ENCODE results near the gene PRKAG2. TPM values are rescaled to one million over a fixed set of nuclear protein-coding genes. Genes with fewer than 3 reads are reported as not detected.
A peak's percentile ranks its signal among the peaks of the same experiment; 100 is the strongest.
"Not testable (repeated sequence)": the region's sequence is repeated elsewhere in the genome, so short reads cannot be mapped to it uniquely, and the experiment has no call there.

The PRKAG2 gene
- total RNA-seq, 1 donor from 2014 or later: 20.8 TPM

- H3K4me3 ChIP-seq (ENCODE audit: low read depth, low read length): peak overlapping the region; percentile 68
- DNase-seq (ENCODE audit: low read depth): no peak
- TF ChIP-seq, protein P1, sequence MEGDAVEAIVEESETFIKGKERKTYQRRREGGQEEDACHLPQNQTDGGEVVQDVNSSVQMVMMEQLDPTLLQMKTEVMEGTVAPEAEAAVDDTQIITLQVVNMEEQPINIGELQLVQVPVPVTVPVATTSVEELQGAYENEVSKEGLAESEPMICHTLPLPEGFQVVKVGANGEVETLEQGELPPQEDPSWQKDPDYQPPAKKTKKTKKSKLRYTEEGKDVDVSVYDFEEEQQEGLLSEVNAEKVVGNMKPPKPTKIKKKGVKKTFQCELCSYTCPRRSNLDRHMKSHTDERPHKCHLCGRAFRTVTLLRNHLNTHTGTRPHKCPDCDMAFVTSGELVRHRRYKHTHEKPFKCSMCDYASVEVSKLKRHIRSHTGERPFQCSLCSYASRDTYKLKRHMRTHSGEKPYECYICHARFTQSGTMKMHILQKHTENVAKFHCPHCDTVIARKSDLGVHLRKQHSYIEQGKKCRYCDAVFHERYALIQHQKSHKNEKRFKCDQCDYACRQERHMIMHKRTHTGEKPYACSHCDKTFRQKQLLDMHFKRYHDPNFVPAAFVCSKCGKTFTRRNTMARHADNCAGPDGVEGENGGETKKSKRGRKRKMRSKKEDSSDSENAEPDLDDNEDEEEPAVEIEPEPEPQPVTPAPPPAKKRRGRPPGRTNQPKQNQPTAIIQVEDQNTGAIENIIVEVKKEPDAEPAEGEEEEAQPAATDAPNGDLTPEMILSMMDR (conservative IDR thresholded peaks at IDR 0.05; ENCODE audit: low read depth, low read length): no peak
These were observed 356.3 kb downstream of the PRKAG2 start for GRCh38 chr7:151520419-151521261.

DNA sequence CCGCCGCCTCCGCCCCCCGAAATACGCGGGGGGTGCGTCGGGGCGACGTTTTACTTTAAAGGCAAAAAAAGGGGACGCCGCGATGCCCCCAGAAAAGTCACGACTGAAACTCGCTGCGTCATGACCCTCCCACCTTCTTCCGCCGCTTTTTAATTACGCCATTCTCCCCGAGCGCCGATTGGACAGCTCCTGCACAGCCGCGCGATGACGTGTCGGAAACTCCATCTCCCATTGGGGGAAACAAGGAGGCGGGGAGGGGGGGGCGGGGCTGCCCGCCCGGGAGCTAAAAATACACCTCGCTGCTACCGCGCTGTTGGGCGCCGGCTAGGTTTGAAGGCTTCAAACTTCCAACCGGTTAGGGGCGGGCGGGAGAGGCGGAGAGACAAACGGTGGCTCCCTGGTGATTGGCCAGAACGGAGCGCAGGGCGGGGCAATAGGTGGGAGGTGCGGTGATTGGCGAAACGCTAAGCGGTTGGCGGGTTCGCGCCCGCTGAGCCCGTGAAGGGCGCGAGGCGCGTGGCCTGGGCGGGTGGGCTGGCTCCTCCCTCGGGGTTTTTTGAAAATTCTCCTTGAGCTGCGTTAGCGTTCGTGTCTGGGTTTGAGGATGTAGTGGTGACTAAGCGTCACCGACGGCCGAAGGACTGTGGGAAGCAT, 357.0 kb downstream of the PRKAG2 start, which contains the start of gene RHEB:
RHEB (minus strand) TSS at position 131 of the 654 bp plus-strand sequence. CDS start 384 bp downstream, outside the sequence.
- TF ChIP-seq, protein P1 (conservative IDR thresholded peaks at IDR 0.05; ENCODE audit: low read depth, low read length): no peak
- peak; percentile 92 for DNase-seq (ENCODE audit: low read depth)

GRCh38 chr7:151518947-151519764, 357.8 kb downstream of the PRKAG2 start:
- H3K4me3 ChIP-seq (ENCODE audit: low read depth, low read length): peak overlapping the region; percentile 92
- not testable (repeated sequence) for DNase-seq (ENCODE audit: low read depth)

More for the DNA sequence above, 357.0 kb downstream of the PRKAG2 start, which contains the start of gene RHEB:
- H3K4me3 ChIP-seq (ENCODE audit: low read depth, low read length): peak within 1 kb of the TSS; percentile 92

GRCh38 chr7:151518105-151518946, 358.6 kb downstream of the PRKAG2 start:
- TF ChIP-seq, protein P1 (conservative IDR thresholded peaks at IDR 0.05; ENCODE audit: low read depth, low read length): peak; percentile 4
- H3K4me3 ChIP-seq (ENCODE audit: low read depth, low read length): peak overlapping the region; percentile 92
- DNase-seq (ENCODE audit: low read depth): no peak

GRCh38 chr7:151517601-151518104, 359.3 kb downstream of the PRKAG2 start:
- DNase-seq (ENCODE audit: low read depth): no peak
- peak overlapping the region; percentile 92 for H3K4me3 ChIP-seq (ENCODE audit: low read depth, low read length)
- TF ChIP-seq, protein P1 (conservative IDR thresholded peaks at IDR 0.05; ENCODE audit: low read depth, low read length): no peak

DNA sequence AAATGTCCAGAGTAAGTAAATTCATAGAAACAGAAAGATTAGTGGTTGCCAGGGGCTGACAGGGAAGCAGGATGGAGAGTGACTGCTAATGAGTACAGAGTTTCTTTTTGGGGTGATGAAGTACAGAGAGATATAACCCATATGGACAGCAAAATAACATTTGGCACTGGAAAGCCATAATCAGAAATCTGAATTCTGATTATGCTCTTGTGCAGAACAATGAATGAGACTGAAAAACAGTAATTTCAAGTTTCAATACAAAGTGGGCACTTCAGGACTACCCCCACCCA, 361.7 kb downstream of the PRKAG2 start:
- TF ChIP-seq, protein P1 (conservative IDR thresholded peaks at IDR 0.05; ENCODE audit: low read depth, low read length): no peak
- no peak for DNase-seq (ENCODE audit: low read depth)
- no peak overlapping the region for H3K4me3 ChIP-seq (ENCODE audit: low read depth, low read length)

All from epithelial cell of proximal tubule (primary cell).